SJCRH30 (cell line): ENCODE results near the gene NHLRC2. TPM values are rescaled to one million over a fixed set of nuclear protein-coding genes. Genes with fewer than 3 reads are reported as not detected.

Experiments used
- DNase-seq, 2 experiments: peaks; one replicate each; pipeline ENCODE4 v3.0.0-alpha.2; 2015 to 2020
- H3K27ac ChIP-seq: fragments of 250-450 bp; sonication (Bioruptor Pico); 2 replicates; pipeline ENCODE4 v1.5.1; 2020; ENCODE audit warnings: mild to moderate bottlenecking, moderate library complexity
- H3K27me3 ChIP-seq: fragments of 250-450 bp; sonication (Bioruptor Pico); 2 replicates; pipeline ENCODE4 v1.5.1; 2020; ENCODE audit warnings: mild to moderate bottlenecking, moderate library complexity
- H3K36me3 ChIP-seq: fragments of 250-450 bp; sonication (Bioruptor Pico); 2 replicates; pipeline ENCODE4 v1.5.1; 2020; ENCODE audit warnings: mild to moderate bottlenecking, moderate library complexity
- H3K4me1 ChIP-seq: fragments of 250-450 bp; sonication (Bioruptor Pico); 2 replicates; pipeline ENCODE4 v1.5.1; 2020; ENCODE audit warnings: mild to moderate bottlenecking, moderate library complexity
- H3K4me3 ChIP-seq: fragments of 250-450 bp; sonication (Bioruptor Pico); 2 replicates; pipeline ENCODE4 v1.5.1; 2020; ENCODE audit warnings: mild to moderate bottlenecking, moderate library complexity
- H3K9me3 ChIP-seq: fragments of 250-450 bp; sonication (Bioruptor Pico); replicated peaks from 2 replicates; pipeline ENCODE4 v1.5.1; 2020; ENCODE audit warnings: mild to moderate bottlenecking, moderate library complexity
- total RNA-seq: library from RNA; depleted of rRNA; stranded (reverse); fragments of >200 nt; shearing (Covaris generic); gene quantifications from 2 replicates; pipeline ENCODE4 v1.2.3, GENCODE V29; 2014; rRNA removed

The NHLRC2 gene
- total RNA-seq, 1 experiment from 2014 or later = 28.6 TPM

GRCh38 chr10:113954409-113954808, 99.9 kb downstream of the NHLRC2 start:
- no peak overlapping the region for H3K27ac ChIP-seq
- no peak for DNase-seq
- no peak overlapping the region for H3K4me3 ChIP-seq
- no peaks in the 10 kb centered on the region for H3K9me3 ChIP-seq
- no peaks in the 10 kb centered on the region for H3K27me3 ChIP-seq
- H3K36me3 ChIP-seq = no peaks in the 10 kb centered on the region
- H3K4me1 ChIP-seq = peaks cover 17% of the 10 kb centered on the region

DNA sequence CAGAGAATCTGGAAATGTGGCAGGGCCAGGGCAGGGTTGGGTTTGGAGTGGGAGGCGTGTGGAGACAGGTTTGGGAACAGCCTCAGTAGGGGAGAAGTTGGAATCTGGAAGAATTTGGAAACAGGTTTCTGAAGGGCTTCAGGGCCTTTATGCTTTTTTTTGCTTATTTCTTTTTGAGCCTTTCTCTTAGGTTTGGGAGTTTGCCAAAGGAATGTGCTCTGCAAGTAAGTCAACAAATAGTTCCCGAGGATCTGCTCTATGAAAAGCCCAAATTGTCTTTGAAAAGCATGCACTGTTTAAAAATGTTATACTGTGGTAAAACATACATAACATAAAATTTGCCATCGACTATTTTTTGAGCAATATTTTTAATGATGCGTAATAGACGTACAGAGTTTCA, 102.6 kb downstream of the NHLRC2 start:
- Histone ChIP-seq H3K4me1 (peaks cover 24% of the 10 kb centered on the region), H3K4me3 (no peak overlapping the region), H3K27me3 (no peaks in the 10 kb centered on the region), H3K27ac (no peak overlapping the region), H3K9me3 (no peaks in the 10 kb centered on the region), H3K36me3 (no peaks in the 10 kb centered on the region)
- DNase-seq = no peak

GRCh38 chr10:113958631-113959382, 104.3 kb downstream of the NHLRC2 start:
- H3K27ac ChIP-seq = no peak overlapping the region
- H3K4me1 ChIP-seq = peaks cover 19% of the 10 kb centered on the region
- no peak overlapping the region for H3K4me3 ChIP-seq

GRCh38 chr10:113959383-113959760, 104.9 kb downstream of the NHLRC2 start:
- no peaks in the 10 kb centered on the region for H3K27me3 ChIP-seq
- no peak overlapping the region for H3K4me3 ChIP-seq
- no peak for DNase-seq
- no peaks in the 10 kb centered on the region for H3K36me3 ChIP-seq
- no peaks in the 10 kb centered on the region for H3K9me3 ChIP-seq
- peaks cover 19% of the 10 kb centered on the region for H3K4me1 ChIP-seq
- H3K27ac ChIP-seq = no peak overlapping the region

More at GRCh38 chr10:113958631-113959382, 104.3 kb downstream of the NHLRC2 start:
- Histone ChIP-seq H3K36me3 (no peaks in the 10 kb centered on the region), H3K27me3 (no peaks in the 10 kb centered on the region), H3K9me3 (no peaks in the 10 kb centered on the region)
- DNase-seq = peak; percentile 62 to 67

- Histone ChIP-seq H3K4me3 (no peak overlapping the region), H3K27ac (no peak overlapping the region), H3K9me3 (no peaks in the 10 kb centered on the region), H3K27me3 (no peaks in the 10 kb centered on the region), H3K4me1 (peaks cover 19% of the 10 kb centered on the region), H3K36me3 (no peaks in the 10 kb centered on the region)
- DNase-seq = no peak
Measured at GRCh38 chr10:113960617-113961181, 106.2 kb downstream of the NHLRC2 start.

DNA sequence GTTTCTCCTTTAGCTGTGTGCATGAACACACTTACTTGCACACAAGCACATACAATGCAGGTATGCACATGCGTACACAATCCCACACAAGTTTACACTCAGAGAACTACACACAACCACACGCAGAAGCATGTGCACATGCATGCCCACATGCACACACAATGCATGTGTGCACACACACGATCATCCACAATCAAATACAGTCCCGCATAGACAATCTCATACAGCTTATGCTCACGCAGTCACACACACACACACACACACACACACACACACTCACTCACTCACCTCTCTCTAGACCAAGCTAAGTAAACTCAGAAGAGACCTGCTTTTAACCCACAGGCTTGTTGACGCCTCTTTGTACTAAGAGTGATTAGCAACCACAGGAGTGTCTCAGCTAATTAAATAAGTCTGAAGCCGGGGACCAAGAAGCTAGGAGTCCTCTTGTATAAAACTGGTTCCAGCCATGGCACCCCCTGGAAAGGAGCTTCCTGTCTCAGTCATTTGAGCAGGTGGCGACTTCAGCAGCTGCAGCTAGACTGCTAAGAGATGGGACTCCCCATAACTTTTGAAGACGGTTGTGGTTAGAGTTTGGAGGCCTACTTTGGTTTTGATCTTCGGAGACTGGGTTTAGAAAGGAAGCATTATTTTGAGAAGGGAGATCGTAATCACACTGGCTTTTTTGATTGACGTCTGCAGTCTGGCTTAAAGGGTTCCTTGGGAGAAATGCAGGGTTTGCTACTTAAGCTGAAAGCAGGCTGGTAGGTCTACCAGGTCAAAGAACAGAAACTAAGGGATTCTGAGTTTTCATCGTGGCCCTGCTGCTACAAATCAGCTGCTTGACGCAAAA, 106.9 kb downstream of the NHLRC2 start:
- peak in 1 of 2 experiments; percentile 34 for DNase-seq
- no peaks in the 10 kb centered on the region for H3K36me3 ChIP-seq

GRCh38 chr10:113965077-113965476, 110.6 kb downstream of the NHLRC2 start:
- no peak for DNase-seq
- H3K36me3 ChIP-seq = no peaks in the 10 kb centered on the region
- H3K4me3 ChIP-seq = no peak overlapping the region
- H3K27ac ChIP-seq = no peak overlapping the region
- peaks cover 6% of the 10 kb centered on the region for H3K4me1 ChIP-seq
- H3K9me3 ChIP-seq = no peaks in the 10 kb centered on the region
- H3K27me3 ChIP-seq = no peaks in the 10 kb centered on the region

More for the DNA sequence above, 106.9 kb downstream of the NHLRC2 start:
- H3K27me3 ChIP-seq = no peaks in the 10 kb centered on the region
- peaks cover 19% of the 10 kb centered on the region for H3K4me1 ChIP-seq
- H3K9me3 ChIP-seq = no peaks in the 10 kb centered on the region
- H3K27ac ChIP-seq = no peak overlapping the region
- no peak overlapping the region for H3K4me3 ChIP-seq

GRCh38 chr10:113965683-113966082, 111.2 kb downstream of the NHLRC2 start:
- Histone ChIP-seq H3K27ac (no peak overlapping the region), H3K4me3 (no peak overlapping the region), H3K27me3 (no peaks in the 10 kb centered on the region), H3K4me1 (peaks cover 6% of the 10 kb centered on the region), H3K9me3 (no peaks in the 10 kb centered on the region), H3K36me3 (no peaks in the 10 kb centered on the region)
- no peak for DNase-seq

Other genes starting within 250 kb of the NHLRC2 start
- gene NRAP, start 190.6 kb upstream of the NHLRC2 start, total RNA-seq = not detected in 2 replicates
- gene CASP7, start 174.7 kb upstream of the NHLRC2 start, total RNA-seq = 35.4 and 38.1 TPM in 2 replicates
- 6.1 and 7.3 TPM in 2 replicates for gene PLEKHS1, start 103.0 kb upstream of the NHLRC2 start, total RNA-seq
- 16.7 and 19.7 TPM in 2 replicates for gene DCLRE1A, start 579 bp upstream of the NHLRC2 start, total RNA-seq
- gene ADRB1, start 189.2 kb downstream of the NHLRC2 start, total RNA-seq = 0.12 and 0.13 TPM in 2 replicates